WTC11 (cell line): ENCODE measurements around the gene BMPR1B.

ENCODE experiments used
- ELF4 ChIP-seq: sonication (generic); formaldehyde crosslinking; IDR thresholded peaks from 2 replicates; pipeline ENCODE4 v1.8.1; 2022; ENCODE audit warnings: low read depth, mild to moderate bottlenecking, moderate library complexity, missing genetic modification reagents
- MYBL2 ChIP-seq: sonication (generic); formaldehyde crosslinking; IDR thresholded peaks from 2 replicates; pipeline ENCODE4 v1.8.1; 2023; ENCODE audit warnings: mild to moderate bottlenecking, moderate library complexity, missing genetic modification reagents
- RELA ChIP-seq: sonication (generic); formaldehyde crosslinking; IDR thresholded peaks from 2 replicates; pipeline ENCODE4 v1.8.1; 2022; ENCODE audit warnings: missing genetic modification reagents, mild to moderate bottlenecking, borderline replicate concordance
- ZSCAN18 ChIP-seq: fragments of 250-450 bp; sonication (Bioruptor Pico); IDR thresholded peaks from 2 replicates; pipeline ENCODE4 v2.1.2; 2022; ENCODE audit warnings: mild to moderate bottlenecking, moderate library complexity
- TF ChIP-seq, protein P1 (sequence below): fragments of 200-600 bp; IDR thresholded peaks from 2 replicates; pipeline ENCODE4 v1.8.0; 2022; ENCODE audit warnings: antibody characterized with exemption

DNA sequence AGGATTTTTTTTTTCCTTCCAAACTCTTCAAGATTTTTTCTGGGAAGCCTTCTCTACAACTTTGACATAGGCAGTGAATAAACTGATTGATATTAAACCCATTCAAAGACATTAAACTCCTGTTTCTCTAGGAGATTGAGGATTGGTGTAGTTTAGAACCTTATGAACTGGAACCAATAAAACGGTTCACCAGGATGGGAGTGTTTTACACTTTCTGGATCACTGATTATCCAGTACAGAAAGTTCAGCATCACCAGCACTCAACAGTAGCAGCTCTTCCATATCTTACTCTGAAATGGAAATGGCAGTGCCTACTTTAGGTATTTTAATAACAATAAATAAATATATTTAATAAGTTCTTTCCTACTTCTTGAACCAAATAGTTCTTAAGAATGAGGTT is 76.7 kb downstream of the BMPR1B start:
- TF ChIP-seq ZSCAN18 (CRISPR knock-in tag) (no peak), RELA (CRISPR knock-in tag) (no peak), ELF4 (CRISPR knock-in tag) (no peak), MYBL2 (CRISPR knock-in tag) (no peak)
- TF ChIP-seq, protein P1, sequence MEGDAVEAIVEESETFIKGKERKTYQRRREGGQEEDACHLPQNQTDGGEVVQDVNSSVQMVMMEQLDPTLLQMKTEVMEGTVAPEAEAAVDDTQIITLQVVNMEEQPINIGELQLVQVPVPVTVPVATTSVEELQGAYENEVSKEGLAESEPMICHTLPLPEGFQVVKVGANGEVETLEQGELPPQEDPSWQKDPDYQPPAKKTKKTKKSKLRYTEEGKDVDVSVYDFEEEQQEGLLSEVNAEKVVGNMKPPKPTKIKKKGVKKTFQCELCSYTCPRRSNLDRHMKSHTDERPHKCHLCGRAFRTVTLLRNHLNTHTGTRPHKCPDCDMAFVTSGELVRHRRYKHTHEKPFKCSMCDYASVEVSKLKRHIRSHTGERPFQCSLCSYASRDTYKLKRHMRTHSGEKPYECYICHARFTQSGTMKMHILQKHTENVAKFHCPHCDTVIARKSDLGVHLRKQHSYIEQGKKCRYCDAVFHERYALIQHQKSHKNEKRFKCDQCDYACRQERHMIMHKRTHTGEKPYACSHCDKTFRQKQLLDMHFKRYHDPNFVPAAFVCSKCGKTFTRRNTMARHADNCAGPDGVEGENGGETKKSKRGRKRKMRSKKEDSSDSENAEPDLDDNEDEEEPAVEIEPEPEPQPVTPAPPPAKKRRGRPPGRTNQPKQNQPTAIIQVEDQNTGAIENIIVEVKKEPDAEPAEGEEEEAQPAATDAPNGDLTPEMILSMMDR: no peak
